Colonic mucosa (tissue), 4 donors: ENCODE results near the gene DIP2C. TPM values are rescaled to one million over a fixed set of nuclear protein-coding genes. Genes with fewer than 3 reads are reported as not detected.

Experiments used
- DNase-seq: peaks from one replicate; pipeline ENCODE4 v3.0.0-alpha.2; 2020
- H3K27ac ChIP-seq: fragments of 200-600 bp; one replicate; pipeline ENCODE4 v1.8.0; 2021
- H3K27me3 ChIP-seq: fragments of 200-600 bp; one replicate; pipeline ENCODE4 v1.8.0; 2021
- H3K36me3 ChIP-seq: fragments of 200-600 bp; one replicate; pipeline ENCODE4 v1.8.0; 2021
- H3K4me1 ChIP-seq: fragments of 200-600 bp; one replicate; pipeline ENCODE4 v1.8.0; 2021; ENCODE audit warnings: mild to moderate bottlenecking
- H3K4me3 ChIP-seq: fragments of 200-600 bp; one replicate; pipeline ENCODE4 v1.8.0; 2021
- H3K9ac ChIP-seq, 2 donors: one replicate each; pipeline ENCODE4 v1.7.0; 2013; ENCODE audit warnings: control low read depth in 2 of 2, low read depth in 2 of 2, low read length in 2 of 2
- H3K9me3 ChIP-seq: fragments of 200-600 bp; one replicate; pipeline ENCODE4 v1.8.0; 2021
- CTCF ChIP-seq: fragments of 200-600 bp; IDR thresholded peaks from one replicate; pipeline ENCODE4 v1.8.0; 2022; ENCODE audit warnings: antibody characterized with exemption, mild to moderate bottlenecking
- intact Hi-C: fragments of 100-400 bp; cut with DNase I; formaldehyde crosslinking; loops from one replicate; pipeline ENCODE4 v1.14.1; 2022
- total RNA-seq, 2 donors: library from RNA; stranded (reverse); fragmentation: NEBNext Ultra II Directional in 1 of 2; extraction: Animal tissue kit (Norgen Biotek cat#: 25700) in 1 of 2; gene quantifications; one replicate each; pipeline ENCODE4 v1.2.1, GENCODE V29; 2021
- donor health status: healthy.
- donor health status: DM: no; HTN: no; CAD: no.
- donor health status: DM: no; HTN: no; CAD: no.

DIP2C gene
- total RNA-seq, 2 donors from 2014 or later, result 7.6 to 11.2 TPM

GRCh38 chr10:570628-571163 lies 118.8 kb downstream of the DIP2C start:
- no peak for DNase-seq
- Histone ChIP-seq H3K36me3 (no peaks in the 10 kb centered on the region), H3K4me3 (no peak overlapping the region), H3K4me1 (no peaks in the 10 kb centered on the region), H3K9ac (no peak overlapping the region), H3K27ac (no peak overlapping the region), H3K27me3 (no peaks in the 10 kb centered on the region), H3K9me3 (no peaks in the 10 kb centered on the region)
- no peak for TF ChIP-seq CTCF
- intact Hi-C loops, result no loop called here

GRCh38 chr10:569961-570627 lies 119.4 kb downstream of the DIP2C start:
- no peak for TF ChIP-seq CTCF
- intact Hi-C loops, result no loop called here
- Histone ChIP-seq H3K4me1 (no peaks in the 10 kb centered on the region), H3K4me3 (no peak overlapping the region), H3K9me3 (no peaks in the 10 kb centered on the region), H3K9ac (no peak overlapping the region), H3K27ac (no peak overlapping the region), H3K36me3 (no peaks in the 10 kb centered on the region), H3K27me3 (no peaks in the 10 kb centered on the region)
- no peak for DNase-seq

- H3K27me3 ChIP-seq, result no peaks in the 10 kb centered on the region
- no peak for DNase-seq
- no peak for TF ChIP-seq CTCF
- H3K27ac ChIP-seq, result no peak overlapping the region
- no peaks in the 10 kb centered on the region for H3K4me1 ChIP-seq
- H3K36me3 ChIP-seq, result no peaks in the 10 kb centered on the region
- no peak overlapping the region for H3K9ac ChIP-seq
- no peak overlapping the region for H3K4me3 ChIP-seq
- intact Hi-C loops, result no loop called here
- H3K9me3 ChIP-seq, result no peaks in the 10 kb centered on the region
Observed at GRCh38 chr10:568848-569247, 120.6 kb downstream of the DIP2C start.

- Histone ChIP-seq H3K27me3 (no peaks in the 10 kb centered on the region), H3K4me1 (no peaks in the 10 kb centered on the region), H3K4me3 (no peak overlapping the region), H3K9me3 (no peaks in the 10 kb centered on the region), H3K27ac (no peak overlapping the region), H3K36me3 (no peaks in the 10 kb centered on the region), H3K9ac (no peak overlapping the region)
- no peak for TF ChIP-seq CTCF
- intact Hi-C loops, result no loop called here
- no peak for DNase-seq
Observed at GRCh38 chr10:567869-568268, 121.6 kb downstream of the DIP2C start.

GRCh38 chr10:566241-566885 lies 123.1 kb downstream of the DIP2C start:
- Histone ChIP-seq H3K36me3 (no peaks in the 10 kb centered on the region), H3K27me3 (no peaks in the 10 kb centered on the region), H3K4me3 (no peak overlapping the region), H3K9me3 (no peaks in the 10 kb centered on the region), H3K27ac (no peak overlapping the region), H3K9ac (no peak overlapping the region), H3K4me1 (no peaks in the 10 kb centered on the region)
- intact Hi-C loops, result no loop called here
- no peak for TF ChIP-seq CTCF
- DNase-seq, result no peak
